Measurements from ENCODE around the gene MRAP2. TPM values are rescaled to one million over a fixed set of nuclear protein-coding genes. Genes with fewer than 3 reads are reported as not detected.
"Not testable (repeated sequence)": the region's sequence is repeated elsewhere in the genome, so short reads cannot be mapped to it uniquely, and the experiment has no call there.

MRAP2 gene
- total RNA-seq, 1 donor from 2014 or later: 47.3 TPM

DNA sequence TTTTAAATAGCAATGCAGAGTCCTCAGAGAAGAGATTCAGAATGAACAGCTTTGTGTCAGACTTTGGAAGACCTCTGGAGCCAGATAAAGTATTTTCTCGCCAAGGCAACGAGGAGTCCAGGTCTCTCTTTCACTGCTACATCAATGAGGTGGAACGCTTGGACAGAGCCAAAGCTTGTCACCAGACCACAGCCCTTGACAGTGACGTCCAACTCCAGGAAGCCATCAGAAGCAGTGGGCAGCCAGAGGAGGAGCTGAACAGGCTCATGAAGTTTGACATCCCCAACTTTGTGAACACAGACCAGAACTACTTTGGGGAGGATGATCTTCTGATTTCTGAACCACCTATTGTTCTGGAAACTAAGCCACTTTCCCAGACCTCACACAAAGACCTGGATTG, 55.5 kb downstream of the MRAP2 start:
- H3K27me3 ChIP-seq: no peaks in the 10 kb centered on the region
- H3K36me3 ChIP-seq: peaks cover 0 to 6% of the 10 kb centered on the region in 2 donors
- H3K27ac ChIP-seq: peak overlapping the region; percentile 59 to 73
- TF ChIP-seq CTCF (IDR thresholded peaks at IDR 0.05): no peak
- no peak for DNase-seq (ENCODE audit: low spot score in 2 of 2)
- H3K9me3 ChIP-seq: peaks cover 0 to 8% of the 10 kb centered on the region in 2 donors
- H3K4me1 ChIP-seq: peaks cover 2 to 21% of the 10 kb centered on the region in 2 donors
- H3K4me3 ChIP-seq: no peak overlapping the region
- intact Hi-C loops (cut with DNase I): no loop called here

GRCh38 chr6:84089552-84089951, 56.0 kb downstream of the MRAP2 start:
- intact Hi-C loops (cut with DNase I): no loop called here
- Histone ChIP-seq H3K27ac (peak overlapping the region; percentile 59 to 73), H3K27me3 (no peaks in the 10 kb centered on the region), H3K9me3 (peaks cover 0 to 8% of the 10 kb centered on the region in 2 donors), H3K4me1 (peaks cover 2 to 21% of the 10 kb centered on the region in 2 donors), H3K36me3 (peaks cover 0 to 6% of the 10 kb centered on the region in 2 donors), H3K4me3 (no peak overlapping the region)
- no peak for DNase-seq (ENCODE audit: low spot score in 2 of 2)
- no peak for TF ChIP-seq CTCF (IDR thresholded peaks at IDR 0.05)

DNA sequence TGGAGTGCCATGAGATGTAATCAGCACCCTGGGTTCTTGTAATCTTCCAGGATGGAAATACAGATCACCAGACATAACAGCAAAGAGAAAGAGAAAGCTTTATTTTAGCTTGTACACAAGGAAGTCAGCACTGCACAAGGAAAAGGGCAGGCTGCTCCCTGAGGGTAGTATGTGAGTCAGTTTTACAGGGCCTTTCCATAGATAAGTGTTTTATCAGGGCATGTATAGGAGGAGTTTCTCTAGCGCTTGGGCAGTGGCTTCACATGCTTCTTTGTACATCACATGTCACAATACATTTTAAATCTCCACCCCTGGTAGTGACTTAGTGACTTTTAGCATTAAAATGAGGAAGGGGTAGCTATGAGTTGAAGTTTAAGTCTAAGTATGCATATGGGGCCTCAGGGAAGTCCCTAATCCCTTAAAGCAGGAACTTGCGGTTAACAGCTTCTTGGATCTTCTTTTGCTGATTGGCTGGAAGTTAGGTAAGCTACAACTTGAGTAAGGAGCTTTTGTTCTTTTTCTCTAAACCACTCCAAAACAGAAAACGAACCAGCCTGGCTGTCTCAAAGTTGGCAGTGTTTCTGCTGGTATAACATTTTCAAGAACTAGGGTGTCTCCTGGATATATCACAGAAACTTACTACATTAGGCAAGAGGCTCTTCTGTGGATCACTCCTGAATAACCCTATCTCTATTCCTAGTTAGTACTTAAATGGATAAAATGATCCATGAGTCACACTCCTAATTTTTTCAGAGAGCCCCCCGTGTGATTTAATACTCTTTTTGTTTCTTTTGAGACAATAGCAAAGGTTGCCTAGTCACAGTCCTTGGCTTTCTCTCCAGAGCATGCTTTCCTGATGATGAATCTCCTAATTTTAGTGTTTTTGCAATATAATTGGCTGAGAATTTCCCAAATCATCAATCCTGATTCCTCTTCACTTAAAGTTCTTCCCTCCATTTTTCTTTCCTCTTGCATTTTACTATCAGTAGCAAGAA, 60.2 kb downstream of the MRAP2 start:
- peaks cover 2 to 21% of the 10 kb centered on the region in 2 donors for H3K4me1 ChIP-seq
- no peak for DNase-seq (ENCODE audit: low spot score in 2 of 2)
- intact Hi-C loops (cut with DNase I): loop anchor here (2.0 to 5.0 kb wide), 3 partner anchors 61 to 109 kb away; partner anchors contain the start of gene MRAP2
- no peak overlapping the region for H3K4me3 ChIP-seq
- no peaks in the 10 kb centered on the region for H3K36me3 ChIP-seq
- H3K27me3 ChIP-seq: no peaks in the 10 kb centered on the region
- peak overlapping the region; percentile 45 to 63 for H3K27ac ChIP-seq
- no peak for TF ChIP-seq CTCF (IDR thresholded peaks at IDR 0.05)
- H3K9me3 ChIP-seq: peaks cover 0 to 8% of the 10 kb centered on the region in 2 donors

GRCh38 chr6:84095156-84095555, 61.6 kb downstream of the MRAP2 start:
- intact Hi-C loops (cut with DNase I): loop anchor here (2.0 kb wide), 2 partner anchors 98 to 110 kb away; no protein-coding TSS in a partner anchor
- no peak for DNase-seq (ENCODE audit: low spot score in 2 of 2)
- peak overlapping the region in 1 of 2 donors; percentile 63 for H3K27ac ChIP-seq
- no peaks in the 10 kb centered on the region for H3K27me3 ChIP-seq
- no peak for TF ChIP-seq CTCF (IDR thresholded peaks at IDR 0.05)
- H3K4me1 ChIP-seq: peaks cover under 1 to 11% of the 10 kb centered on the region in 2 donors
- H3K36me3 ChIP-seq: no peaks in the 10 kb centered on the region
- H3K9me3 ChIP-seq: peaks cover 0 to 8% of the 10 kb centered on the region in 2 donors
- H3K4me3 ChIP-seq: no peak overlapping the region

DNA sequence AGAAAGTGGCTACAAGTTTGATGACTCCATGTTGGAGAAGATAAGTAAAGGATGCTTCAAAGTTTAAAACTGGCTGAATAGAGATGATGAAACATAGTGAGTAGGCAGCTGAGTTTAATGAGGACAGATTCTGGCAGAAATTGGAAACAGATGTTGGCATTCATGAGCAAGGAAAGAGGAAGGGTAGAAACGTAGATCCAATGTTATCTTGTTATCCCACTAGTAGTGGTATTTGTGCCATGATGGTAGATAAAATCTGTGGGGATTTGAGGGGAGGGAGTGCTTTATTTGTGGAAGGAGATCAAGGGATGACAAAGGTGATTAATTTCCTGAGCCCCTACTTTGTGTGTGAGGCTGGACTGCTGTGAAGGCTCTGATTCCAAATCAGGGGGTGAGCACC, 69.5 kb downstream of the MRAP2 start:
- TF ChIP-seq CTCF (IDR thresholded peaks at IDR 0.05): no peak
- Histone ChIP-seq H3K27me3 (no peaks in the 10 kb centered on the region), H3K4me1 (no peaks in the 10 kb centered on the region), H3K36me3 (no peaks in the 10 kb centered on the region), H3K27ac (no peak overlapping the region), H3K4me3 (no peak overlapping the region), H3K9me3 (no peaks in the 10 kb centered on the region)
- intact Hi-C loops (cut with DNase I): no loop called here
- no peak for DNase-seq (ENCODE audit: low spot score in 2 of 2)

DNA sequence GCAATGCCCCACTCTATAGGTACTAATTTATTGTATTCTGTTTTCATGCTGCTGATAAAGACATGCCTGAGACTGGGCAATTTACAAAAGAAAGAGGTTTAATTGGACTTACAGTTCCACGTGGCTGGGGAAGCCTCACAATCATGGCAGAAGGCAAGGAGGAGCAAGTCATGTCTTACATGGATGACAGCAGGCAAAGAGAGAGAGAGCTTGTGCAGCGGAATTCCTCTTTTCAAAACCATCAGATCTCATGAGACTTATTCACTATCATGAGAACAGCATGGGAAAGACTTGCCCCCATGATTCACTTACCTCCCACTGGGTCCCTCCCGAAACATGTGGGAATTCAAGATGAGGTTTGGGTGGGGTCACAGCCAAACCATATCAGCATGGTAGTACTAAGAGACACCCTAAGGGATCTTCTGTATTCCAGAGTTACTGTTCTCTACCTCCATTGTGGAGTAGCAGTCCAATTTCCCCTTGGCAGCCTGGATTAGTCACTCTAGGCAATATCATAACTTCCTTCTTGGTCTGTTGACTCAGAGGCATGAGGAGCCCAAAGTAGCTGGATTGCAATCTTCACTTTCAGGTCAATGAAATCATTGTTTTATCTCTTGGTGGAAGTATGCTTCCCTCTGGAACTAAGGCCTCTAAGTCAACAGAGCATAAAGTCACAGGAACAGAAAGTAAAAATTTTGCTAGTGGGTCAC, 71.8 kb downstream of the MRAP2 start:
- H3K9me3 ChIP-seq; DNase-seq (ENCODE audit: low spot score in 2 of 2): not testable (repeated sequence)

More for the DNA sequence above, 71.8 kb downstream of the MRAP2 start:
- intact Hi-C loops (cut with DNase I); H3K4me3 ChIP-seq; H3K27ac ChIP-seq; H3K27me3 ChIP-seq; H3K4me1 ChIP-seq; H3K36me3 ChIP-seq: not testable (repeated sequence)
